ENCODE measurements around the gene JARID2. TPM values are rescaled to one million over a fixed set of nuclear protein-coding genes. Genes with fewer than 3 reads are reported as not detected.

Gene JARID2
- polyA plus RNA-seq, 3 donors, result 2.0 to 7.0 (median 3.8) TPM

DNA sequence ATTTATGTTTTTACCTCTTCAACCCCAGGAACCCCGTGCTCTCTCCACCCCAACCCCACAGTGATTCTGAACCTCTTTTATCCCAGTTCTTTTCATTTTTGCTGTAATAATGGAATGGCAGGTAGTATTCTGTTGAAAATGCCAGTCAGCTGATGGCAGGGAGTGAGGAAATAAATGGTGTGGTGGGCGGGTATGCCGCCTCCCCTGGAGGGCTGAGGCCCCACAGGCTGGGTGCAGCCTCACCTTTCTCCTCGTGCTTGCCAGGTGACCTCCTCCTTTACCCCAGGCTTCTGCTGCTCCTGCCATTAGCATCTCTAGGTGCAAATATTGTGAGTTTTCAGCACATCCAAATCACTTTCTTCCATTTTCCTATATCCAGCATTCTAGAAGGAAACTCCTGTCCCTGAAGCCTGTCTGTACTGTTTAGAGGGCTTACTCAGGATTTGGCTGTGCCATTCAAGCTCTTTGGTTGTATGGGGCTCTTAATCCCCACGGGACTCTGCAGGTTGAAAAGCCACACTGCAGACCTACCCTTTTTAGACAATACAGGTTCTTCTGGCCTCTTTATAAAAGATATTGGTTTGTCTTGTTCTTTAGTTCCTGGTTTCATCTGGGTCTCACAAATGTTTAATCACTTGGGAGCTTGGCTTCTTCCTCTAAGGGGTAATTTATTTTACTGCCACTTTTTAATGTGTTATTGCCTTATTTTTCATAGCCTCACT lies 201.8 kb downstream of the JARID2 start:
- no peak overlapping the region for H3K27ac ChIP-seq (ENCODE audit: low read depth, low read length)
- 79 to 85% (median 82%) methylated on average over 5 of the region's 5 CpGs for WGBS, 3 donors

DNA sequence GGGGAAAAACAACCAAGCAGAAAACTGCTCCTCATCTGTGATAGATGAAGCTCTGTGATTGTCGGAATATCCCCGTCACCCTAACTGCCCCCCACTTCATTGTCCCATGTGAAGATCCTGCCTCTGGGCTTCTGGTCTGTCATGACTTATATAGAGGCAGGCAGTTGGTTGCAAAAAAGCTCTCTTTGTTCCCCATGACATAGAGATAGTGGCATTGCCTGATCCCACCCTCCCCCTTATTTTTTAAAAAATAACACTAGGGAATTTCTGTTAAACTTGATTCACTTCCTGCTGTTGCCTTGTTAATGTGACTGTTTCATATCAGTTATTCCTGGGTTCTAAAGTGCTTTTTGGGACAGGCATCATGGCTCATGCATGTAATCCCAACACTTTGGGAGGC lies 203.1 kb downstream of the JARID2 start:
- no peak overlapping the region for H3K27ac ChIP-seq (ENCODE audit: low read depth, low read length)
- 89 to 94% (median 93%) methylated on average over 2 of the region's 2 CpGs for WGBS, 3 donors

DNA sequence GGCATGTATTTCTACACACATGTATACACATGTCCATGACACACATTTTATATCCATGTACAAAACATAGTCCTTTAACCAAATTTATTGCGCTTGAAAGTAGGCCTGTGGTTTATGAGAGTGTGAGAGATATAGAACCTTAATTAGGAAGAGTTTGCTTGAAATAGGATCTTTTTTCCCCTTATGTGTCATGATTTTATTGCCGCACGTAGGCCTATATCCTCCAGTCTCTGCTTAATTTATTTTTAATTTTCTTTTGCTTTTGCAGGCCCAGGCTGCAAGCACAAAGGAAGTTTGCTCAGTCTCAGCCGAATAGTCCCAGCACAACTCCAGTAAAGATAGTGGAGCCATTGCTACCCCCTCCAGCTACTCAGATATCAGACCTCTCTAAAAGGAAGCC lies 205.9 kb downstream of the JARID2 start:
- no peak overlapping the region for H3K27ac ChIP-seq (ENCODE audit: low read depth, low read length)
- WGBS, 3 donors, result 86 to 92% (median 89%) methylated on average over 4 of the region's 4 CpGs

DNA sequence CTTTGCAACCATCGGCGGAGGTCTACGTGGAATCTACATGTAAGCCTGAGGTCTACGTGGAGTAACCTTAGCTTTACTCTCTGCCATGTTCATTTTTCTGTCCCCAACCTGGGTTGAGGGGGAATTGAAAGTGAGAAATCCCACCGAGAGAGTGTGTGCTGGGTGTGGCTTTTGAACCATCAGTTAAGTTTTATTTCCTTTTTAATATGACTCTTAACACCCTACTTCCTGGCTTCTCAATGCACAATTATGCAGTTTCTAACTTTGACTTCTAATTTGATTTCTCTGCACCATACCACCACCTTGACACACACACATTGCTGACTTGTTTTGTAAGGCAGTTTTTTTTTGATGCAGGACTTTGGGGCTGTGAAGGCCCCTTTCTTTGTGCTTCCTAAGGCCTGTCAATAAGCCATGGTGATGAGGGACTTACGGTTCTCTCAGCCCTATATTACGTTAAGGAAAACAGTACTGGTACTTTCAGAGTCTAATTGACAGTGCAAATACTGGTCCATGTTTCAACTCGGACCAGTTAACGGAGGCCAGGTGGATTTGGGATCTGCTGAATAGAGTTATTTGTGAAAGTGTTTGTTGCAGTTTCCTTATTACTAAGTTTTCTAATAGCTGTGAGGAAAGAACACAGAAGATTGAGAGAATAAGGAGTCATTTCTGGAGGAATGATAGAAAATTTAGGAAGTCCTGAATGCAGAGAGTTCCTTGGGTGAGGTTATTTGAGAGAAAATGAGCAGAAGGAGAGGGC lies 206.5 kb downstream of the JARID2 start:
- no peak overlapping the region for H3K27ac ChIP-seq (ENCODE audit: low read depth, low read length)
- WGBS, 3 donors, result 82 to 91% (median 85%) methylated on average over 9 of the region's 9 CpGs

DNA sequence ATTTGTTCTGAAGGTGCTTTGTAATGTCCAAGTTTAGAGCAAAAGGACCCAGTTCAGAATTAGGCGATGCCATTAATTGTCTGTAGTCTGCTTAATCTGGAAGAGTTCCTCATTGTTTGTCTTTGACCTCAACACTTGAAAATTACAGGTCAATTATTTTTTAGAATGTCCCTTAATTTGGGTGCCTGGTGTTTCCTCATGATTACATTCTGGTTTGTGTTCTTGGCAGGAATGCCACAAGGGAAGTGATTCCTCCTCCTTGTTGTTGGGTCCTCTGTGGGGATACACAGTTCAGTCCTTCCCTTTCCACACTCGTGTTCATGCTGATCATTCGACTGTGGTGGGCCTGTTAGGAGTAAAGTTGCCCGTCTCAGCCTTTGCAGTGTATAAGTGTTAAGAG lies 207.3 kb downstream of the JARID2 start:
- 60 to 75% (median 67%) methylated on average over 4 of the region's 4 CpGs for WGBS, 3 donors
- no peak overlapping the region for H3K27ac ChIP-seq (ENCODE audit: low read depth, low read length)

DNA sequence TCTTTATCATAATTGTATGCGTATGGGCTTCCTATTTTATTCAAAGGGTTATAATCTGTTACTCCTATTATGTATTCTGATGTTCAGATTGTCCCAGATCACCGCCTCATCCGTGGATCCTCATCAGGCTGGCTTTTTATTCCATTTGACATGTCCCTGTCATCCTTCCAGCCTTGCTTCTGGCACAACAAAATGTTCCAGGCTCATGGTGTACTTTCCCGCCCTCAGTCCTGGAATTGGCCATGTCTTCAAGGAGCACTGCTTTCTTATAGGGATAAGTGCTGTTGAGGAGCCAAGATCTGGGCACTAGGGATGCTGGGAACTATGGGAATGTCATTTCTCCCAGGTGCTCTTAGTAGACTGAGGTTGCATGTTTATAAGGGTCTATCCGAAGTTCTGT lies 207.8 kb downstream of the JARID2 start:
- H3K27ac ChIP-seq (ENCODE audit: low read depth, low read length), result no peak overlapping the region
- WGBS, 3 donors, result 75 to 90% (median 77%) methylated on average over 5 of the region's 5 CpGs

DNA sequence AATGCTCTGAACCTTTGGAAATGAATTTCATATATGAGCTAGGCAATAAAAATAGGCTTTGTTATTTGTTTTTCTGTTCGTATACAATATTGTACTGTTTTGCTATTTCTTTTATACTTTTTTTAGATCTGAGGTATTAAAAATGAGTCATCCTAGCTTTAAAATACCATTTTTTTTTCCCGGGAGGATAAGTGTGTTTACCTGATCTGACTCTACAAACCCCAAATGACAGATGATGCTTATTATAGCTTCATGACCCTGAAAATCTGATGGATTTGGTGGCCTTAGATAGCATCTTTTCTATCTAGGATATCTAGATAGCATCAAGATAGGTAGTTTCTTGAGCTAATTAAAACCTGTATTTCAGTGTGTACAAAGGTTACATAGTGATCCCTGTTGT lies 210.6 kb downstream of the JARID2 start:
- 75 to 76% (median 76%) methylated on average over 2 of the region's 2 CpGs for WGBS, 3 donors

DNA sequence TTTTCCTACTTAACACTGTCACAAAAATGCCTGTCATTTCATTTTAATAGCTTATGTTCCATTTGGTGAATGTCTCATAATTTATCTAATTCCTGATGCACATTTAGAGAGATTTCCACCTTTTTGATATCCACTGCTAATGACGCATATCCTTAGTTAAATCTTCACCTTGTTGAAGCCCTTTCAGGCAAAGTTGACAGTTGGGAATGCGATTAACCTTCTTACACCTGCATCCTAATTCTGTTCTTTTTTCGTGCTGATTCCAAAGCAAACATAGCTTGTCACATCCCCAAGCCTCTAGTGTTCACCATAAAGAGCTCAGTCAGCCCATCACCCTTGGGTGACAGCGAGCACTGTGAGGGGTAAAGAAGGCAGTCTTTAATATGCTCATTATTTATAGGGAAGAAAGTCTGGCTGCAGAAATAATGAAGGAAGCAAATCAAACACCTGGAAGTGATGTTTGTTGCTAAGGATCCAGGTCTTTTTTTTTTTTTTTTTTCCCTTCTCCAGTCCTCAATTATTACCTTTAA lies 211.3 kb downstream of the JARID2 start:
- 70 to 81% (median 76%) methylated on average over 4 of the region's 4 CpGs for WGBS, 3 donors

More for the DNA sequence above, 210.6 kb downstream of the JARID2 start:
- H3K27ac ChIP-seq (ENCODE audit: low read depth, low read length), result no peak overlapping the region

DNA sequence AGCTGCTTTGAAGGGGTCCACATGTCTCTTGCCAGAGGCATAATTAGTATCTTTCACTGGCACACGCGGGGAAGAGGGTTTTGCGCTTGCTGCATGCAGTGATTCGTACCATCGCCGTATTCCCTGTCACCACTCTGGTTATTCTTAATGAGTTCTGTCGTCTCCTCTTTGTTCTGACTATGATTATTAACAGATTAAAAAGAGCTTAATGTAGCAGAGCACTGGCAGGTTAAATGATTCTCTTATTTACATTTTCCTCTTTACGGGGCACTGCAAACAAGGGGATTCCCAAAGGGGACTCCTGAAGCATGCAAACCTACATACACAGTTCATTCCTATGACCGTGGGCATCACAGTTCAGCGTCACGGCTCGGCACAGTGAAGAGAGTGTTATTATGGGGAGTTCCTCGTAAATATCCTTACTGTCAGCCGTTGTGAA lies 212.2 kb downstream of the JARID2 start:
- H3K27ac ChIP-seq (ENCODE audit: low read depth, low read length), result no peak overlapping the region
- WGBS, 3 donors, result 68 to 81% (median 76%) methylated on average over 14 of the region's 14 CpGs

More for the DNA sequence above, 211.3 kb downstream of the JARID2 start:
- H3K27ac ChIP-seq (ENCODE audit: low read depth, low read length), result no peak overlapping the region

DNA sequence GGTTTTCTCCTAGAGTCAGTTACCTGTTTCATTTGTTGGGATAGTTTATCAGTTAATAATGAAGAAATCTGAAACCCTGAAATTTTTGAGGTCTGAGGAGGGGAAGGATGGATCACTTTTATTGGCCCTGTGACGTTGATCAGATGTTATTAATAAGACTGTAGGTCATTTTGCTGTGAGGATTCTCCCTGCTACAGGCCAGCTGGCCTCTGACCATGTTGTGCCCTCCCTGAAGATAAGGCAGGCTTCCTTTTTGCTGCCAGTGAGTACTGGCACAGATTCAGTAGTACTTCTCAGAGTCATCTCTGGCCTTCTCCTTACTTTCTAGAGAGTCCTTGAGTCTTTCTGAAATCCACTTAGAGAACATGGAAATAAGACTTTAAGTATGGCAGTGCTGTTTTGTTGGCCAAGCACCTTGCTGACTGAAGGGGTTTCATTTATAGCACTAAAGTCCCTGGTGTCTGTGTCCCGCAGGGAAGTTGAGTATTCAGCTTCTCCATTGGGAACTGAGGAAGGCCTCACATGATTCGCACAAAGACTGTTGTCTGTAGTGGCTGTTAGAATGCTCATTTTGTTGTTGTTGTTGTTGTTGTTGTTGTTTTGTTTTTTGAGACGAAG lies 214.3 kb downstream of the JARID2 start:
- no peak overlapping the region for H3K27ac ChIP-seq (ENCODE audit: low read depth, low read length)
- WGBS, 3 donors, result 87 to 90% (median 89%) methylated on average over 4 of the region's 4 CpGs

DNA sequence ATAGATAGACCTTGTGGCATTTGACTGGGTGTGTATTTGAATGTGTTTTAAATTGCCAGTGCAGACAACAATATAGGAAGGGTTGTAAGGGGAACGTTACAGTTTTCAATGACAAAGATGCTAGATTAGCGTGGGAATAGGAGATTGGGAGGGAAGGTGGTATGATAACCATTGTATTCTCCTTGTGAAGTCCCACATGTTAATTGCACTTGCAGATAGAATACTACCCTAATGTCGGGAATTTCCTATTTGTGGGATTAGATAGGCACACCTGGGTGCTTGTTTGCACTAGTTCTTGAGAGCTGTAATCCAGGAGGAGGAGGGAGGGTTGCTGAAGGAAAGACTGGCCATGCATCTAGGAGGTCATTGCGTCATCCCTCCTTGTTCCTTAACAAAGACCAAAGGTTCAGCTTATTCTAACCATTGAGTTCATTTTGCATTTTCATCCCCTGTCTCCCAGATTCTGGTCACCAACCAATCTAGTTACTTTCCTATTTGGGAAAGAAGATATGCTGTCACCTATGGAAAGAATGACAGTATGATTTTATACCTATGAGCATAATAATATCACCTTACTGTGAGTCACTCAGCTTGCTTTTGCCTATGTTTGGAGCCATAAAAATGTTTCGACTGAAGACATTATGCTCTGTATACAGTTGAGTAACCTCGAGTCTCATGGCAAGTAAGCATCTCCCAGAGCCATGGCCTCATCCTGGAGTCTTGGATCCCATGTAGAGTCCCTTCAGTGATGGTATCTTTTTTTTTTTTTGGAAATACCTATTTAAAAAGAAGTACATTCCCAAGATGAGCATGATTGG lies 215.5 kb downstream of the JARID2 start:
- 77 to 94% (median 93%) methylated on average over 6 of the region's 6 CpGs for WGBS, 3 donors
- H3K27ac ChIP-seq (ENCODE audit: low read depth, low read length), result no peak overlapping the region

DNA sequence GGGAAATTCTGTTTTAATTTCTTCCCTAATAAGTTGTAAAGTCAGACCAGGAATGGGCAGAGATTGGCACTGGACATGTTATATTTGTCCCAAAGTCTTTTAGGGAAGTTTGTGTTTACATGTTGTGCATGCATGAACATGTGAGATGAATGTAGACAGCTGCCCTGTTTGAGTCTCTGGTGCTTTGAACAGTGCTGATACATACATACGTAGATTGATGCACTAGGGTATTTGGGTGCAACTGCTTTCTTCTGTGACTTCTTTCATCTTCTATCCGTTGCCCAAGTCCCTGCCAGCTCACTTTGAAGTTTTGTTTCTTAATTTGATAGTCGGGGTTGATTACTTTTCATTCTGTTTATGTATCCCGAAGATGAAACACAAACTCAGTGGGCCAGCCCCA lies 216.4 kb downstream of the JARID2 start:
- WGBS, 3 donors, result 60 to 72% (median 61%) methylated on average over 4 of the region's 4 CpGs
- no peak overlapping the region for H3K27ac ChIP-seq (ENCODE audit: low read depth, low read length)

DNA sequence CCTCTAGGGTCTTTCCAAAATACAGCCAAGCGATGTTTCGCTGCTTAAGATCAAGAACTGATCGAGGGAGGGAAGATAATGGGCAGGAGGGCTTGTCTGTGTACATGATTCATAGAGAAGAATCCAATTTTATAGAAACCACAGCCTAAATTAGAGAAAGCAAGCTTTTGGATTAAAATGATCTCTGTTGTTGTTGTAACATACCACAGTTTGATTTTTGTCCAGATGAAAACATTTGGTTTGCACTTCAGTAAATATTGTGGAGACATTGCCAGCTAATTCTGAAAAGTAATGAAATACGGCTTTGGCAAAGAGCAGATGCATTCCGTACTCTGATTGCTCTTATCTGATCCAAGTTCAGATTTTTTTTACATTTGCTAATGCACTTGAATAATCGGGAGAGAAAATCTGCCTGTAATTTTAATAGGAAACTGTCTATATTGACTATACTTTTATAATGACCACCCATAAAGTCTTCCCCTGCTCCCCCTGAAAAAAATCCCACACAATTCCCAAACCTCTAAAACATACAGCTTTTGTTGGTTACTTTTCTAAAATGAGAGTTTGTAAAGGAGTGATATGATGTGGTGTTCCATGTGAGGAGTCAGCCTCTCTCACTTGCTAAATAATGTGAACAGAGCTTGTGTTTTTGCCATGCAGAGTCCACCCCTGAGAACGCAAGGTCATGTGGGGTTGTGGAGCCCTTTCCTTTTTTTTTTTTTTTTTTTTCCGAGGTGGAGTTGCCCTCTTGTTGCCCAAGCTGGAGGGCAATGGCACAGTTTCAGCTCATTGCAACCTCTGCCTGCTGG lies 217.1 kb downstream of the JARID2 start:
- H3K27ac ChIP-seq (ENCODE audit: low read depth, low read length), result no peak overlapping the region
- 37 to 51% (median 46%) methylated on average over 8 of the region's 8 CpGs for WGBS, 3 donors

DNA sequence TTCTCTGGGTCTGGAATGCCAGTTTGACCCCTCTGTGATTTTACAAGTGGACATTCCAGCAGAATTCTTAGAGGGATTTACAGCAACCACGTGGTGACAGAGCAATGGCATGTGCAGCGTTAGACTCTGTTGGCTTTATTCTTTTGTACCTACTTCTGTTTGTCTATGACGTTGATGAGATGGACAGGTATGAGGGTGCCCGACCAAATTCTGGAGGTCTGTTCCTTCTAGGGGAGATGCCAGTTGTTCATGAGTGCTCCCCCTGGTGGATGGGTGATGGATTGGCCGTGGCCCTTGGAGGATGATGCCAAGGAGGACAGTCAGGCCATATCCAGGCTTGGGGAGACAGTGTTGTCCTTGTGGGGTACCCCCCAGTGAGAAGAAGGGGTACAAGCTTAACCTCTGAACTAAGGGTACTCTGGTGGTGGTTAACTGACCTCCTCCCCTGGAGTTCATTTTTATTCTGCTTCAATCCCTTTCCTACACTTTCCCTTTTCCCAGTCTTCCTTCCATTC lies 218.4 kb downstream of the JARID2 start:
- H3K27ac ChIP-seq (ENCODE audit: low read depth, low read length), result no peak overlapping the region
- 74 to 89% (median 84%) methylated on average over 5 of the region's 5 CpGs for WGBS, 3 donors

DNA sequence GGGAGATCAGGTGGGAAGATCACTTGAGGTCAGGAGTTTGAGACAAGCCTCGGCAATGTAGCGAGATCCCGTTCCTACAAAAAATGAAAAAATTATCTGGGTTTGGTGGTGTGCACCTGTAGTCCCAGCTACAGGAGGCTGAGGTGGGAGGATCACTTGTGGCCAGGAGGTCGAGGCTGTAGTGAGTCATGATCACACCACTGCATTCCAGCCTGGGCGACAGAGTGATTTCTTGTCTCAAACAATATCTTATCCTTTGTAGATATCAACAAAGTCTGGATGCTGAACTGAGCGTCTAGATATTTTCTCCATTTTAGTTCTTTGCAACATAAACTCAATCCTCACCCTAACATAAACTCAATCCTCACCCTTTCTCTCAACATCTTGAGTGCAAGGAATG lies 219.3 kb downstream of the JARID2 start:
- 75 to 97% (median 76%) methylated on average over 6 of the region's 6 CpGs for WGBS, 3 donors
- H3K27ac ChIP-seq (ENCODE audit: low read depth, low read length), result no peak overlapping the region

DNA sequence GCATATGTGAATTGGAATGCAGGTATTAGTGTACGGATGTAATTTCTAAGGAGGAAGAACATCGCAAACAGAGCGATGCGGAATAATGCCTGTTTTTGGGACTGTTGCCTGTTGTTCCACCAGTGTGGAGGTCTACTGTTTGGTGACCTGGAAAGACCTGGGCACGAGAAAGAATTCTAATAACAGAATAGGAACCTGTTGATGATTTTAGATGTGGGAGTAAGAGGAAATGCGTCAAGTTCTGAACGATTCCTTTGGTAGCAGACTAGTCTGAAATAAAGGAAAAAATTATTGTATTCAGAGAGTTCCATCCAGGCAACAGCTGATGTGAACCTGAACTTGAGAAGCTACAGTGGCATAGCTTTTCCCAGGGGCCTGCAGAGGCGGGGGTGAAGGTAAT lies 224.9 kb downstream of the JARID2 start:
- H3K27ac ChIP-seq (ENCODE audit: low read depth, low read length), result no peak overlapping the region
- 85 to 89% (median 86%) methylated on average over 8 of the region's 8 CpGs for WGBS, 3 donors

DNA sequence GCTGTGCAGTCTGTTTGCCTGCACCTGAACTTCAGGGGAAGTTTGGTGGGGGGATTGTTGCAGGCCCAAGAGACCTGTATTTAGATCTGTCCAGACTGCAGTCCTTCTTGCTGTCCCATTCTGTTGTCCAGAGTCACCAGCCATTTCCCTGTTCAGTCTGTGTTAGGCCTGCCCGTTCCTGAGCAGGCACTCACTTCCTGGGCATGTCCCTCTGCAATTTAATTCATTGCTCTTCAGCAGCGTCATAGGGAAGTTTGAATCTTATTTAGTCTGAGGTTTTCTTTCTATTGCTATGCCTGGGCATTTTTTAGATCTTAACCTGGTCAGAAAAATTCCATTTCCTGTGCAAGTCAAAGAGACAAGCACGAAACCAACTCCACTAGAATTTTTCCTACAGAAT lies 226.8 kb downstream of the JARID2 start:
- 56 to 86% (median 63%) methylated on average over 3 of the region's 3 CpGs for WGBS, 3 donors
- H3K27ac ChIP-seq (ENCODE audit: low read depth, low read length), result no peak overlapping the region

All from adipose tissue (tissue), 3 donors.